Fibroblast of lung (primary cell): ENCODE measurements around the gene ERFL.

Experiments
- EZH2 ChIP-seq: IDR thresholded peaks from 2 replicates; pipeline ENCODE4 v1.5.1; 2012; ENCODE audit warnings: low read length, control low read depth, mild to moderate bottlenecking; ENCODE audit errors: missing control alignments
- TF ChIP-seq, protein P1 (sequence below), 2 donors: IDR thresholded peaks in 1 of 2; conservative IDR thresholded peaks in 1 of 2; 1 replicate in 1 of 2; 2 replicates in 1 of 2; pipeline ENCODE4 v1.5.1; 2011 to 2012; ENCODE audit warnings: low read length in 2 of 2, control low read depth in 1 of 2, inconsistent platforms in 1 of 2, low read depth in 1 of 2, mild to moderate bottlenecking in 1 of 2

DNA sequence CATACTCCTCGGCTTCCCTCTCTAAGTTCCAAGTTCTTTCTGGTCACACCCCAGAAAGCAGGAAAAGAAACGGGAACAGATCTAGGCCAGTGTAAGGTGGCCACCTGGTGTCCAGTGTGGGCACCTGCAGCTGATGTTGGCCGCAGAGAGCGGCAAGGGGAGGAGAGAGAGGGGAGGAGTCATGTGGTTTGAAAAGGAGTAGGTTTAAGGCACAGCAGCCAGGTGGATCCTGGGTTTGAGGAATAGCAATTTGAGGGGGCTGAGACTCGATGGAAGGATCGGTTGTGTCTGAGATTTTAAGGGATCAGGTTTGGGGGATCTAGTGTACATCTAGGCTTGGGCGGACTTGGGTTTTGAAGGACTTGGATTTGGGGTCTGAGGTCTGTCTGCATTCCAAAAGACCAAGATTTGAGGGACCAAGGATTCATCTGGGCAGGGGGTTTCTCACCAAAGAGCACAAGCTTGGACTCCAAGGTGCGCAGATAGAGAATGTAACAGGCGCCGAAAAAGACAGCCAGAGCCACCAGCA lies 29.7 kb upstream of the ERFL start:
- TF ChIP-seq, protein P1, sequence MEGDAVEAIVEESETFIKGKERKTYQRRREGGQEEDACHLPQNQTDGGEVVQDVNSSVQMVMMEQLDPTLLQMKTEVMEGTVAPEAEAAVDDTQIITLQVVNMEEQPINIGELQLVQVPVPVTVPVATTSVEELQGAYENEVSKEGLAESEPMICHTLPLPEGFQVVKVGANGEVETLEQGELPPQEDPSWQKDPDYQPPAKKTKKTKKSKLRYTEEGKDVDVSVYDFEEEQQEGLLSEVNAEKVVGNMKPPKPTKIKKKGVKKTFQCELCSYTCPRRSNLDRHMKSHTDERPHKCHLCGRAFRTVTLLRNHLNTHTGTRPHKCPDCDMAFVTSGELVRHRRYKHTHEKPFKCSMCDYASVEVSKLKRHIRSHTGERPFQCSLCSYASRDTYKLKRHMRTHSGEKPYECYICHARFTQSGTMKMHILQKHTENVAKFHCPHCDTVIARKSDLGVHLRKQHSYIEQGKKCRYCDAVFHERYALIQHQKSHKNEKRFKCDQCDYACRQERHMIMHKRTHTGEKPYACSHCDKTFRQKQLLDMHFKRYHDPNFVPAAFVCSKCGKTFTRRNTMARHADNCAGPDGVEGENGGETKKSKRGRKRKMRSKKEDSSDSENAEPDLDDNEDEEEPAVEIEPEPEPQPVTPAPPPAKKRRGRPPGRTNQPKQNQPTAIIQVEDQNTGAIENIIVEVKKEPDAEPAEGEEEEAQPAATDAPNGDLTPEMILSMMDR (conservative IDR thresholded peaks at IDR 0.05 in 1 of 2, IDR thresholded peaks at IDR 0.05 in 1 of 2; ENCODE audit: low read depth in 1 of 2, low read length in 2 of 2) = peak; percentile 64 to 82
- TF ChIP-seq EZH2 = no peak
